IMR-90 (cell line): ENCODE measurements around the gene CALR. TPM values are rescaled to one million over a fixed set of nuclear protein-coding genes. Genes with fewer than 3 reads are reported as not detected.

ENCODE experiments used
- ATAC-seq: fragments of 200-7000 bp; cut with Tn5 transposase; 2 replicates; pipeline ENCODE4 v1.9.1; 2020; ENCODE audit warnings: low read depth, mild to moderate bottlenecking, moderate library complexity
- BruUV-seq: library from RNA; stranded (reverse); fragments of 400-500 nt; replicated peaks from 2 replicates; lab custom pipeline; 2021; lab: Mats Ljungman, UMichigan
- CTCF ChIA-PET: fragments of 300-600 bp; formaldehyde crosslinking; extraction: SDS; loops from one replicate; lab custom pipeline; 2021; ENCODE audit warnings: antibody characterized with exemption; lab: Yijun Ruan, JAX
- POLR2A ChIA-PET: fragments of 300-600 bp; sonication (Branson Sonifier 250); formaldehyde crosslinking; loops from one replicate; lab custom pipeline; 2022; ENCODE audit warnings: antibody characterized with exemption; ENCODE audit not compliant: unreplicated experiment; lab: Charles Lee
- DNase-seq: peaks from one replicate; pipeline ENCODE4 v3.0.0; 2013
- H2AFZ ChIP-seq: replicated peaks from 2 replicates; pipeline ENCODE3; 2013; ENCODE audit warnings: low read length, mild to moderate bottlenecking; ENCODE audit not compliant: poor library complexity
- H2AK5ac ChIP-seq: 2 replicates; pipeline ENCODE4 v1.6.1; 2013; ENCODE audit warnings: low read depth, low read length, inconsistent platforms
- H2AK9ac ChIP-seq: replicated peaks from 2 replicates; pipeline ENCODE3; 2013; ENCODE audit warnings: mild to moderate bottlenecking, low read depth, low read length, moderate library complexity; ENCODE audit not compliant: poor library complexity
- H2BK120ac ChIP-seq: 2 replicates; pipeline ENCODE4 v1.6.1; 2013; ENCODE audit warnings: low read depth, low read length, inconsistent platforms
- H2BK15ac ChIP-seq: 3 replicates; pipeline ENCODE4 v1.6.1; 2013; ENCODE audit warnings: low read depth, low read length, inconsistent platforms
- H2BK20ac ChIP-seq: 2 replicates; pipeline ENCODE4 v1.6.1; 2013; ENCODE audit warnings: low read depth, mild to moderate bottlenecking, inconsistent platforms, low read length, moderate library complexity
- H2BK5ac ChIP-seq: 2 replicates; pipeline ENCODE4 v1.6.1; 2013; ENCODE audit warnings: mild to moderate bottlenecking, low read depth, low read length, inconsistent platforms; ENCODE audit not compliant: poor library complexity, severe bottlenecking
- H3K14ac ChIP-seq: replicated peaks from 2 replicates; pipeline ENCODE4 v1.6.1; 2013; ENCODE audit warnings: low read depth, low read length, inconsistent platforms
- H3K18ac ChIP-seq: 2 replicates; pipeline ENCODE4 v1.6.1; 2013; ENCODE audit warnings: low read depth, low read length, control low read depth
- H3K23ac ChIP-seq: 2 replicates; pipeline ENCODE4 v1.6.1; 2013; ENCODE audit warnings: low read depth, low read length, inconsistent platforms
- H3K27ac ChIP-seq: 2 replicates; pipeline ENCODE4 v1.5.1; 2013; ENCODE audit warnings: mild to moderate bottlenecking, control low read depth, low read length; ENCODE audit not compliant: insufficient read depth
- H3K27me3 ChIP-seq: 2 replicates; pipeline ENCODE4 v1.6.1; 2013; ENCODE audit warnings: low read length; ENCODE audit not compliant: control insufficient read depth, insufficient read depth
- H3K36me3 ChIP-seq: 2 replicates; pipeline ENCODE4 v1.6.1; 2013; ENCODE audit warnings: low read length, mixed read lengths; ENCODE audit not compliant: control insufficient read depth, insufficient read depth
- H3K4ac ChIP-seq: 2 replicates; pipeline ENCODE4 v1.6.1; 2013; ENCODE audit warnings: low read depth, low read length, inconsistent platforms
- H3K4me1 ChIP-seq: 2 replicates; pipeline ENCODE4 v1.6.1; 2013; ENCODE audit warnings: low read length, mixed read lengths; ENCODE audit not compliant: control insufficient read depth, insufficient read depth
- H3K4me2 ChIP-seq: 2 replicates; pipeline ENCODE4 v1.6.1; 2013; ENCODE audit warnings: low read depth, mild to moderate bottlenecking, control low read depth, low read length, moderate library complexity
- H3K4me3 ChIP-seq: 2 replicates; pipeline ENCODE4 v1.5.1; 2013; ENCODE audit warnings: low read depth, mild to moderate bottlenecking, control low read depth, low read length, moderate library complexity; ENCODE audit not compliant: insufficient read depth
- H3K56ac ChIP-seq: 2 replicates; pipeline ENCODE4 v1.6.1; 2013; ENCODE audit warnings: low read length, inconsistent platforms; ENCODE audit not compliant: insufficient read depth; ENCODE audit errors: extremely low read depth
- H3K79me1 ChIP-seq, 2 experiments: 2 replicates each; pipeline ENCODE4 v1.6.1; 2013; ENCODE audit warnings: low read length in 2 of 2, inconsistent platforms in 1 of 2, low read depth in 1 of 2
- H3K9ac ChIP-seq: 2 replicates; pipeline ENCODE4 v1.6.1; 2013; ENCODE audit warnings: low read depth, low read length, control low read depth
- H3K9me1 ChIP-seq: 2 replicates; pipeline ENCODE4 v1.6.1; 2013; ENCODE audit warnings: low read length, inconsistent platforms; ENCODE audit not compliant: insufficient read depth
- H3K9me3 ChIP-seq: 2 replicates; pipeline ENCODE4 v1.6.1; 2013; ENCODE audit warnings: low read length; ENCODE audit not compliant: control insufficient read depth, insufficient read depth
- H4K20me1 ChIP-seq: 2 replicates; pipeline ENCODE4 v1.6.1; 2013; ENCODE audit warnings: low read length, inconsistent platforms; ENCODE audit not compliant: insufficient read depth
- H4K5ac ChIP-seq: 2 replicates; pipeline ENCODE4 v1.6.1; 2013; ENCODE audit warnings: mild to moderate bottlenecking, low read depth, low read length, control low read depth
- H4K8ac ChIP-seq, 2 experiments: 2 replicates each; pipeline ENCODE4 v1.6.1; 2013; ENCODE audit warnings: low read depth in 2 of 2, low read length in 2 of 2, control low read depth in 1 of 2, inconsistent platforms in 1 of 2
- H4K91ac ChIP-seq: 2 replicates; pipeline ENCODE4 v1.6.1; 2013; ENCODE audit warnings: low read depth, low read length, inconsistent platforms; ENCODE audit not compliant: insufficient read depth
- SMC3 ChIP-seq: fragments of 150-350 bp; IDR thresholded peaks from 2 replicates; pipeline ENCODE4 v1.6.1; 2016; ENCODE audit warnings: low read depth, mild to moderate bottlenecking, antibody characterized with exemption, low read length, moderate library complexity
- WGBS, 2 experiments: methylation state at CpG; one replicate each; pipeline versions ENCODE4 v1.1.5 to v1.1.7; 2013; ENCODE audit warnings: missing lambda C conversion rate in 2 of 2; ENCODE audit not compliant: insufficient read length in 1 of 2; ENCODE audit errors: extremely low coverage in 2 of 2; 5-methylcytosine and 5-hydroxymethylcytosine counted together
- dilution Hi-C: fragments of 300-500 bp; cut with HindIII; formaldehyde crosslinking; loops from one replicate; pipeline ENCODE4 v1.14.3; 2018; ENCODE audit warnings: low sequenced_read_pairs; ENCODE audit not compliant: unreplicated experiment
- in situ Hi-C: fragments of 300-500 bp; cut with MboI; formaldehyde crosslinking; loops from 3 replicates; pipeline ENCODE4 v1.14.3; 2019; ENCODE audit warnings: low sequenced_read_pairs, inconsistent platforms, mixed read lengths
- intact Hi-C: fragments of 100-400 bp; cut with micrococcal nuclease; formaldehyde crosslinking; loops from 2 replicates; pipeline ENCODE4 v1.10.0; 2022
- polyA plus RNA-seq, 3 experiments: library from polyadenylated mRNA; depleted of rRNA; stranded (reverse); fragments of >200 nt; gene quantifications; 2 replicates each; pipeline ENCODE4 v1.2.3, GENCODE V29; 2012; ENCODE audit warnings: low replicate concordance in 1 of 3
- total RNA-seq: library from RNA; depleted of rRNA; stranded (reverse); fragments of >200 nt; gene quantifications from 2 replicates; pipeline ENCODE4 v1.2.3, GENCODE V29; 2012
- TF ChIP-seq, protein P1 (sequence below): conservative IDR thresholded peaks from 2 replicates; pipeline ENCODE4 v1.5.1; 2012; ENCODE audit warnings: mild to moderate bottlenecking, low read depth, low read length, improper control_type of control experiment

The CALR gene
- total and polyA plus RNA-seq, 2 of the 4 experiments (the other 2 are of a cell fraction) = 1,932 to 3,358 TPM

DNA sequence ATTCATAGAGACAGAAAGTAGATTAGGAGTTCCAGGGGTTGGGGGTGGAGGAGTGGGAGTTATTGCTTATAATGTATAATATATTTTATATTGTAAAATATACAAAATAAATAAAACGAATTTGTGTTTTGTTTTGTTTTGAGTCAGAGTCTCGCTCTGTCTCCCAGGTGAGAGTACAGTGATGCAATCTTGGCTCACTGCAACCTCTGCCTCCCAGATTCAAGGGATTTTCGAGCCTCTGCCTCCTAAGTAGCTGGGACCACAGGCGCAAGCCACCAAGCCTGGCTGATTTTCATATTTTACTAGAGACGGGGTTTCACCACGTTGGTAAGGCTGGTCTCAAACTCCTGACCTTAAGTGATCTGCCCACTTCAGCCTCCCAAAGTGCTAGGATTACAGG, 21.1 kb downstream of the CALR start:
- CTCF ChIA-PET = interaction anchor here (1.9 kb wide), 1 partner anchor 102 kb away, joined by 5 read pairs; no protein-coding TSS in a partner anchor
- intact Hi-C loops = no loop called here

More for the DNA sequence above, 21.1 kb downstream of the CALR start:
- dilution Hi-C loops = no loop called here
- Histone ChIP-seq H3K4ac (no peak overlapping the region), H3K18ac (no peak overlapping the region), H4K5ac (no peak overlapping the region), H2BK5ac (no peak overlapping the region), H2BK15ac (no peak overlapping the region), H3K27ac (no peak overlapping the region), H3K4me2 (no peak overlapping the region), H4K91ac (no peak overlapping the region), H2AK9ac (no peak overlapping the region), H3K27me3 (no peaks in the 10 kb centered on the region; the same call in 1 of the 2 replicates), H2AK5ac (no peak overlapping the region), H3K14ac (no peak overlapping the region), H3K36me3 (peaks cover 7% of the 10 kb centered on the region), H3K9ac (no peak overlapping the region), H4K20me1 (peaks cover 8% of the 10 kb centered on the region; the same call in 1 of the 2 replicates), H3K4me3 (no peak overlapping the region), H3K79me1 (peaks cover 7 to 23% of the 10 kb centered on the region in 2 experiments; a peak in 3 of 4 replicates), H4K8ac (no peak overlapping the region), H3K4me1 (peaks cover 8% of the 10 kb centered on the region), H3K23ac (no peak overlapping the region), H3K9me1 (peaks cover 5% of the 10 kb centered on the region; the same call in 1 of the 2 replicates), H2BK120ac (no peak overlapping the region), H2AFZ (no peak overlapping the region), H3K56ac (no peak overlapping the region), H3K9me3 (no peaks in the 10 kb centered on the region), H2BK20ac (no peak overlapping the region)
- no TSS peak for BruUV-seq
- ATAC-seq = no peak
- no peak for TF ChIP-seq SMC3
- TF ChIP-seq, protein P1, sequence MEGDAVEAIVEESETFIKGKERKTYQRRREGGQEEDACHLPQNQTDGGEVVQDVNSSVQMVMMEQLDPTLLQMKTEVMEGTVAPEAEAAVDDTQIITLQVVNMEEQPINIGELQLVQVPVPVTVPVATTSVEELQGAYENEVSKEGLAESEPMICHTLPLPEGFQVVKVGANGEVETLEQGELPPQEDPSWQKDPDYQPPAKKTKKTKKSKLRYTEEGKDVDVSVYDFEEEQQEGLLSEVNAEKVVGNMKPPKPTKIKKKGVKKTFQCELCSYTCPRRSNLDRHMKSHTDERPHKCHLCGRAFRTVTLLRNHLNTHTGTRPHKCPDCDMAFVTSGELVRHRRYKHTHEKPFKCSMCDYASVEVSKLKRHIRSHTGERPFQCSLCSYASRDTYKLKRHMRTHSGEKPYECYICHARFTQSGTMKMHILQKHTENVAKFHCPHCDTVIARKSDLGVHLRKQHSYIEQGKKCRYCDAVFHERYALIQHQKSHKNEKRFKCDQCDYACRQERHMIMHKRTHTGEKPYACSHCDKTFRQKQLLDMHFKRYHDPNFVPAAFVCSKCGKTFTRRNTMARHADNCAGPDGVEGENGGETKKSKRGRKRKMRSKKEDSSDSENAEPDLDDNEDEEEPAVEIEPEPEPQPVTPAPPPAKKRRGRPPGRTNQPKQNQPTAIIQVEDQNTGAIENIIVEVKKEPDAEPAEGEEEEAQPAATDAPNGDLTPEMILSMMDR = no peak
- DNase-seq = no peak
- POLR2A ChIA-PET = interaction anchor here (0.6 kb wide), 1 partner anchor 1121 kb away, joined by 3 read pairs; no protein-coding TSS in a partner anchor
- 69% methylated on average over 3 of the region's 6 CpGs; no CpG with 5 or more reads in 1 of the 2 experiments for WGBS, 2 experiments
- in situ Hi-C loops = no loop called here
